Type B pancreatic cell (in vitro differentiated cells): ENCODE measurements around the gene KIF5A. TPM values are rescaled to one million over a fixed set of nuclear protein-coding genes. Genes with fewer than 3 reads are reported as not detected.
"Not testable (repeated sequence)": the region's sequence is repeated elsewhere in the genome, so short reads cannot be mapped to it uniquely, and the experiment has no call there.

Source experiments
- DNase-seq: peaks from one replicate; pipeline ENCODE4 v3.0.0; 2021; ENCODE audit warnings: mixed read lengths; ENCODE audit not compliant: unreplicated experiment; ENCODE audit errors: extremely low spot score
- H3K27ac Mint-ChIP-seq: 2 replicates; pipeline ENCODE4 v1.8.0; 2021; ENCODE audit warnings: mild to moderate bottlenecking, mixed read lengths
- H3K27me3 Mint-ChIP-seq: 2 replicates; pipeline ENCODE4 v1.8.0; 2021; ENCODE audit warnings: mixed read lengths
- H3K36me3 Mint-ChIP-seq: 2 replicates; pipeline ENCODE4 v1.8.0; 2021; ENCODE audit warnings: mixed read lengths
- H3K4me1 Mint-ChIP-seq: one replicate; pipeline ENCODE4 v1.8.0; 2021; ENCODE audit warnings: mixed read lengths; ENCODE audit not compliant: unreplicated experiment
- H3K4me3 Mint-ChIP-seq: 2 replicates; pipeline ENCODE4 v1.8.0; 2021; ENCODE audit warnings: mild to moderate bottlenecking, mixed read lengths
- H3K9me3 Mint-ChIP-seq: 2 replicates; pipeline ENCODE4 v1.8.0; 2021; ENCODE audit warnings: mixed read lengths
- CTCF ChIP-seq: fragments of 200-600 bp; sonication (generic); conservative IDR thresholded peaks from 2 replicates; pipeline ENCODE4 v1.5.0; 2021; ENCODE audit warnings: antibody characterized with exemption, mild to moderate bottlenecking
- total RNA-seq: library from RNA; stranded (reverse); gene quantifications from 2 replicates; pipeline ENCODE4 v1.2.1, GENCODE V29; 2021; ENCODE audit warnings: low replicate concordance

KIF5A gene
- total RNA-seq, 1 donor from 2014 or later: 4.4 TPM

GRCh38 chr12:57560516-57560915, 10.7 kb downstream of the KIF5A start:
- Mint-ChIP-seq H3K27me3 (peaks cover 26% of the 10 kb centered on the region), H3K4me1 (no peaks in the 10 kb centered on the region), H3K27ac (no peak overlapping the region), H3K9me3 (no peaks in the 10 kb centered on the region), H3K36me3 (no peaks in the 10 kb centered on the region), H3K4me3 (no peak overlapping the region)
- TF ChIP-seq CTCF: no peak
- no peak for DNase-seq

- not testable (repeated sequence) for H3K27ac Mint-ChIP-seq, H3K4me3 Mint-ChIP-seq, H3K9me3 Mint-ChIP-seq, H3K36me3 Mint-ChIP-seq, H3K4me1 Mint-ChIP-seq, DNase-seq
- peaks cover 26% of the 10 kb centered on the region for H3K27me3 Mint-ChIP-seq
These were observed 11.3 kb downstream of the KIF5A start for GRCh38 chr12:57561117-57561516.

GRCh38 chr12:57563358-57563757, 13.5 kb downstream of the KIF5A start:
- Mint-ChIP-seq H3K9me3 (no peaks in the 10 kb centered on the region), H3K4me1 (no peaks in the 10 kb centered on the region), H3K27ac (no peak overlapping the region), H3K36me3 (no peaks in the 10 kb centered on the region), H3K27me3 (peaks cover 26% of the 10 kb centered on the region), H3K4me3 (no peak overlapping the region)
- TF ChIP-seq CTCF: no peak
- no peak for DNase-seq

- Mint-ChIP-seq H3K27ac (no peak overlapping the region), H3K4me3 (no peak overlapping the region), H3K36me3 (no peaks in the 10 kb centered on the region), H3K9me3 (no peaks in the 10 kb centered on the region), H3K27me3 (peaks cover 26% of the 10 kb centered on the region), H3K4me1 (no peaks in the 10 kb centered on the region)
- no peak for TF ChIP-seq CTCF
- no peak for DNase-seq
These were observed 14.4 kb downstream of the KIF5A start for GRCh38 chr12:57564178-57564740.

GRCh38 chr12:57568838-57569237, 19.0 kb downstream of the KIF5A start:
- no peak for TF ChIP-seq CTCF
- Mint-ChIP-seq H3K27me3 (peaks cover 8% of the 10 kb centered on the region), H3K27ac (no peak overlapping the region), H3K9me3 (no peaks in the 10 kb centered on the region), H3K36me3 (no peaks in the 10 kb centered on the region), H3K4me1 (no peaks in the 10 kb centered on the region), H3K4me3 (no peak overlapping the region)
- DNase-seq: no peak

- Mint-ChIP-seq H3K27me3 (peaks cover under 1% of the 10 kb centered on the region), H3K4me3 (no peak overlapping the region), H3K9me3 (no peaks in the 10 kb centered on the region), H3K4me1 (no peaks in the 10 kb centered on the region), H3K36me3 (no peaks in the 10 kb centered on the region), H3K27ac (no peak overlapping the region)
- no peak for TF ChIP-seq CTCF
- no peak for DNase-seq
These were observed 20.0 kb downstream of the KIF5A start for GRCh38 chr12:57569858-57570257.

- not testable (repeated sequence) for DNase-seq, H3K36me3 Mint-ChIP-seq
These were observed 20.6 kb downstream of the KIF5A start for GRCh38 chr12:57570438-57570837.

More at GRCh38 chr12:57570438-57570837, 20.6 kb downstream of the KIF5A start:
- not testable (repeated sequence) for H3K27ac Mint-ChIP-seq, H3K4me3 Mint-ChIP-seq, H3K4me1 Mint-ChIP-seq, H3K9me3 Mint-ChIP-seq, H3K27me3 Mint-ChIP-seq
